GM18505 (cell line): ENCODE measurements around the gene KRT78.

ENCODE experiments used
- ATAC-seq: cut with Tn5 transposase; IDR thresholded peaks from one replicate; pipeline ENCODE4 v1.9.1; 2021; ENCODE audit not compliant: unreplicated experiment
- POLR2A ChIP-seq: IDR thresholded peaks from 4 replicates; pipeline ENCODE4 v1.6.1; 2011; ENCODE audit warnings: borderline replicate concordance; ENCODE audit not compliant: insufficient read depth, insufficient read length; ENCODE audit errors: extremely low read depth

KRT78 gene

GRCh38 chr12:52794479-52795331 is 54.1 kb downstream of the KRT78 start:
- no peak for ATAC-seq
- TF ChIP-seq POLR2A, result no peak

DNA sequence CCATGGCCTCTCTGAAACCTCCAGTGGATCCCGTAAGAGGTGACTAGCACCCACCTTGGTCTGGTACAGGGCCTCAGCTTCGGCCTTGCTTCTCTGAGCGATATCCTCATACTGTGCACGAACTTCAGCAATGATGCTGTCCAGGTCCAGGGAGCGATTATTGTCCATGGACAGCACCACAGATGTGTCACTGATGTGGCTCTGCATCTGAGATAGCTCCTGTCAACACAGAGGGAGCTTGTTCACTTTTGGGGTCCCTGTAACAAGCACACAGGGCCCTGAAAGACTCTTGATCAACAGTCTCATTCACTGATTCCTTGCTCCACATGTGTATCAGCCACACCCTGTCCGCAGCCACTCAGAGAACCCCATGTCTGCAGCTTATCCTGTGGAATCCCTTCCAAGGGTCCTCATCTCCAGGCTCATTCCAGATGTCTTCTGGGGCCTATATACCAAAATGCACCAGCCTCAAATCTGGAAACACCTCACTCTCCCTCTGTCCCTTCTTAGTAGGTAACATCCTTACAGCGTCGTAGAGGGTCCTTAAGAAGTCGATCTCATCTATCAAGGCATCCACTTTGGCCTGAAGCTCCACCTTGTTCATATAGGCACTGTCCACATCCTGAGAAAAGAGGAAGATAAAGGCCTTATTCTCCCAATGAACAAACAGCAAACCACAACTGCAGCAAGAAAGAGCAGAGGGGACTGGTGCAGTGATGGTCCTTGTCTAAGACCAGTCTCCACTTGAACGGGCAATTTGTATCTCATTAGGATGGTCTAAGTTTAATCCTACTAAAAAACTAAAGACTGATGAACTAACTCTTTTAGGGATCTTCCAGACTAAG is 56.4 kb downstream of the KRT78 start:
- no peak for TF ChIP-seq POLR2A

GRCh38 chr12:52791271-52792184 is 57.3 kb downstream of the KRT78 start:
- no peak for ATAC-seq
- TF ChIP-seq POLR2A, result no peak

More for the DNA sequence above, 56.4 kb downstream of the KRT78 start:
- no peak for ATAC-seq

DNA sequence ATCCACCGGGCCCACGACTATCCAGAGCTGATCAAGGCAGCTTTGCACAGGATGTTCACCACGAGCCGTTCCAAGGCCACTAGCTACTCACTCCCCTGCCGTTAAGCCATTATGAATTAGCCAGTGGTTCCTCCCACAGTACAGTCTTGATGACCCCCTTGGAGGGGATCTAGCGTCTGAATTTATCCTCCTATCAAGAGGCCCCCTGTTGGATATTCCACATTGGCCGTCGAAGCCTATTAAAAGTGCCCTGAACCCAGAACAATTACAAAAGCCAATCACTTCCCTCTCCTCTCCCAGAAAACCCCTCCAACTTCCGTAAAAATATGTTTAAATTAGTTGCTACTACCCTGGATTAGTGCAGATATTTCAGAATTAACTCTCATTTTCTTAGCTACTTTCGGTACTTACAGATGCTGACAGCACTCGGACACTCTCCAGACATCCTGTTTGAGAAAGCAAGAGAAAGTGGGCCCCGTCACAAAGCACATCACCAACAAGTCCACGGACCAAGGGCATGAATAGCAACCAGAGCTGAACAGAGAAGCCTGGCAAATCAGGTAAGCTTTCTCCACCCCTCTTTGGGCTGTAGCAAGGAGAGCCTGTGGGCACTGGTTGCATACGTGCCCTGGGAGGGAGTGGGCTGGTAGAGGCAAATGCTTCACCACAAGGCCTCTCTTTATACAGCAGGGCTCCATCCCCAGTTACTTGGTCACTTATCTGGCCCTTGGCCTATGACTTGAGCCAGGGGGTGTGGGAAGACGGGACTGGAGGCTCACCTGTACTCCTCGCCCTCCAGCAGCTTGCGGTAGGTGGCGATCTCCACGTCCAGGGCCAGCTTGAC is 58.1 kb downstream of the KRT78 start:
- ATAC-seq, result no peak
- TF ChIP-seq POLR2A, result no peak

DNA sequence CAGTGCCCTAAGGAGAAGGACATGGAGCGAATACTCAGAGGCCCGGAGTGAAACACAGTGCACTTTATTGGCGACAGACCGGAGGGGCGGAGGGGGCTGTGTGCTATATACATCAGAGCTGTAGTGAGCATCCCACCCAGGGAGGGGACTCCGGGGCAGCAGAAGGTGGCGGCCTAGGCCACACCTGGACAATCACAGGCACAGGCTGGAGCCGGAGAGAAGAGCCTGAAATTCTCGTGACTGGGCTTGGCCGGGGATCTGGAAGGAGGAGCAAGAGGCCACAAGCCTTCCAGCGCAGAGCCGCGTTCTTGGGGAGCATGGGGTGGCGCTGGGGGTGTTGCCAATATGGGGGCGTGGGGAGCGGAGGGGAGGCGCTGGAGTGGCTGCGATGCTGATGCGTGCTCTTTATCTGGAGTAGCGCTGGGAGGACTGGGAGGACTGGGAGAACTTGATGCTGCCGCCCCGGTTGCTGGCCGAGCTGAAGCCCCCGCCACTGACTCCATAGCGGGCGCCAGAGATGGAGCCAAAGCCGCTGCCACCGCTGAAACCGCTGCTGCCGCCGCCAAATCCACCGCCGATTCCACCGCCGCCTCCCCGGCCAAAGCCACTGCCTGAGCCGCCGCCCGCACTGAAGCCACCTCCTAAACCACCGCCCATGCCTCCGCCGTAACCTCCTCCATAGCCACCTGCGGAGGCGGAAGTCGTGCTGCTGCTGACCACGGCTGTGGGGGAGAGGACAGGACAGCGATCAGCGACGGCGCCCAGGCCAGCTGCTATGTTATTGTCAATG is 59.0 kb downstream of the KRT78 start:
- TF ChIP-seq POLR2A, result no peak
- ATAC-seq, result no peak

GRCh38 chr12:52788876-52789636 is 59.7 kb downstream of the KRT78 start:
- no peak for TF ChIP-seq POLR2A
- no peak for ATAC-seq

- ATAC-seq, result no peak
- no peak for TF ChIP-seq POLR2A
Measured at GRCh38 chr12:52788192-52788875, 60.5 kb downstream of the KRT78 start.
